K562 (cell line): ENCODE data around the gene C1RL. TPM values are rescaled to one million over a fixed set of nuclear protein-coding genes. Genes with fewer than 3 reads are reported as not detected.
A peak's percentile ranks its signal among the peaks of the same experiment; 100 is the strongest.

Experiments used
- CREB1 ChIP-seq, 2 experiments: sonication (generic) in 1 of 2; formaldehyde crosslinking in 1 of 2; IDR thresholded peaks; 2 replicates each; pipeline versions ENCODE4 v1.6.1 to v1.8.0; 2012 to 2022; ENCODE audit warnings: inconsistent platforms in 1 of 2, mild to moderate bottlenecking in 1 of 2, missing genetic modification reagents in 1 of 2, moderate library complexity in 1 of 2
- L3MBTL2 ChIP-seq: fragments of 450-650 bp; IDR thresholded peaks from 2 replicates; pipeline ENCODE4 v1.6.1; 2016; ENCODE audit warnings: mild to moderate bottlenecking, moderate library complexity
- MAZ ChIP-seq, 2 experiments: fragments of 450-650 bp in 1 of 2; sonication (generic) in 1 of 2; formaldehyde crosslinking; IDR thresholded peaks in 1 of 2; conservative IDR thresholded peaks in 1 of 2; 2 replicates each; pipeline versions ENCODE4 v1.4.0 to v1.5.0; 2020; ENCODE audit warnings: mild to moderate bottlenecking in 1 of 2, missing genetic modification reagents in 1 of 2
- MGA ChIP-seq: fragments of 450-650 bp; IDR thresholded peaks from 2 replicates; pipeline ENCODE4 v1.6.1; 2016; ENCODE audit warnings: mild to moderate bottlenecking, moderate library complexity
- MXI1 ChIP-seq: IDR thresholded peaks from 2 replicates; pipeline ENCODE4 v1.6.1; 2011; ENCODE audit warnings: low read depth, mild to moderate bottlenecking, improper control_type of control experiment, low read length
- NRF1 ChIP-seq, 2 experiments: fragments of 450-650 bp; IDR thresholded peaks in 1 of 2; conservative IDR thresholded peaks in 1 of 2; 2 replicates each; pipeline ENCODE4 v1.6.1; 2014; ENCODE audit warnings: mild to moderate bottlenecking in 2 of 2
- POLR2A ChIP-seq: fragments of 450-650 bp; conservative IDR thresholded peaks from 2 replicates; pipeline ENCODE4 v1.6.1; 2016
- RBBP5 ChIP-seq: fragments of 200-600 bp; sonication (generic); IDR thresholded peaks from 2 replicates; pipeline ENCODE4 v1.6.1; 2012; ENCODE audit warnings: borderline replicate concordance, mild to moderate bottlenecking, low read length, control low read depth, inconsistent platforms; ENCODE audit not compliant: insufficient read depth, poor library complexity, severe bottlenecking
- TAF9B ChIP-seq: fragments of 450-650 bp; IDR thresholded peaks from 2 replicates; pipeline ENCODE4 v1.6.1; 2018; ENCODE audit warnings: mild to moderate bottlenecking; ENCODE audit not compliant: partially characterized antibody
- ZBTB5 ChIP-seq: fragments of 450-650 bp; IDR thresholded peaks from 2 replicates; pipeline ENCODE4 v1.6.1; 2017; ENCODE audit warnings: antibody characterized with exemption
- ZBTB7A ChIP-seq: IDR thresholded peaks from 2 replicates; pipeline ENCODE4 v1.6.1; 2011; ENCODE audit warnings: low read depth, mild to moderate bottlenecking, low read length, moderate library complexity, borderline replicate concordance; ENCODE audit not compliant: control insufficient read depth
- ZFX ChIP-seq: sonication (generic); formaldehyde crosslinking; IDR thresholded peaks from 2 replicates; pipeline ENCODE4 v1.8.0; 2022; ENCODE audit warnings: mild to moderate bottlenecking, missing genetic modification reagents, moderate library complexity
- polyA plus RNA-seq, 8 experiments: library from polyadenylated mRNA; depleted of rRNA in 4 of 8; stranded (reverse) in 5 of 8; unstranded in 3 of 8; fragments of >200 nt; fragmentation: Nextera tagmentation in 2 of 8; fragmentation: Illumina TruSeq in 1 of 8; extraction: Ambion mirVana in 2 of 8; extraction: Trizol in 1 of 8; gene quantifications; 2 replicates each; pipeline versions ENCODE4 v1.2.1 to v1.2.3, GENCODE V29; 2011 to 2014; ENCODE audit warnings: inconsistent platforms in 1 of 8, missing spikeins in 1 of 8
- total RNA-seq, 7 experiments: library from RNA; depleted of rRNA in 6 of 7; stranded (reverse); fragments of >200 nt in 6 of 7; fragmentation: Illumina TruSeq in 2 of 7; extraction: Trizol in 2 of 7; gene quantifications; 2 replicates each; pipeline versions ENCODE4 v1.2.1 to v1.2.3, GENCODE V29; 2011 to 2021; ENCODE audit warnings: low replicate concordance in 1 of 7

C1RL gene
- total and polyA plus RNA-seq, 9 of the 15 experiments (the other 6 are each of a cell fraction or from before 2014, with no cell fraction given): 1.4 to 10.7 (median 8.0) TPM

GRCh38 chr12:7108003-7108795 is 815 bp downstream of the C1RL start (continued):
- TF ChIP-seq MGA (peak; percentile 56), MXI1 (no peak), POLR2A (peak; percentile 87), ZFX (peak; percentile 77), NRF1 (conservative IDR thresholded peaks at IDR 0.05 in 1 of 2, IDR thresholded peaks at IDR 0.05 in 1 of 2) (peak; percentile 56 to 66), ZBTB5 (no peak), ZBTB7A (peak; percentile 45; the same call in 1 of the 2 replicates), MAZ (CRISPR knock-in tag; conservative IDR thresholded peaks at IDR 0.05 in 1 of 2, IDR thresholded peaks at IDR 0.05 in 1 of 2) (peak in 1 of 2 experiments; percentile 74; a peak in 3 of 4 replicates), L3MBTL2 (peak; percentile 75), RBBP5 (peak; percentile 42), CREB1 (IDR thresholded peaks at IDR 0.05) (0 out of 2 replicates have a peak, but pooled peaks have one; percentile 18), CREB1 (CRISPR knock-in tag; IDR thresholded peaks at IDR 0.05) (no peak), TAF9B (no peak)
